ENCODE measurements around the gene FEM1B.

FEM1B gene

DNA sequence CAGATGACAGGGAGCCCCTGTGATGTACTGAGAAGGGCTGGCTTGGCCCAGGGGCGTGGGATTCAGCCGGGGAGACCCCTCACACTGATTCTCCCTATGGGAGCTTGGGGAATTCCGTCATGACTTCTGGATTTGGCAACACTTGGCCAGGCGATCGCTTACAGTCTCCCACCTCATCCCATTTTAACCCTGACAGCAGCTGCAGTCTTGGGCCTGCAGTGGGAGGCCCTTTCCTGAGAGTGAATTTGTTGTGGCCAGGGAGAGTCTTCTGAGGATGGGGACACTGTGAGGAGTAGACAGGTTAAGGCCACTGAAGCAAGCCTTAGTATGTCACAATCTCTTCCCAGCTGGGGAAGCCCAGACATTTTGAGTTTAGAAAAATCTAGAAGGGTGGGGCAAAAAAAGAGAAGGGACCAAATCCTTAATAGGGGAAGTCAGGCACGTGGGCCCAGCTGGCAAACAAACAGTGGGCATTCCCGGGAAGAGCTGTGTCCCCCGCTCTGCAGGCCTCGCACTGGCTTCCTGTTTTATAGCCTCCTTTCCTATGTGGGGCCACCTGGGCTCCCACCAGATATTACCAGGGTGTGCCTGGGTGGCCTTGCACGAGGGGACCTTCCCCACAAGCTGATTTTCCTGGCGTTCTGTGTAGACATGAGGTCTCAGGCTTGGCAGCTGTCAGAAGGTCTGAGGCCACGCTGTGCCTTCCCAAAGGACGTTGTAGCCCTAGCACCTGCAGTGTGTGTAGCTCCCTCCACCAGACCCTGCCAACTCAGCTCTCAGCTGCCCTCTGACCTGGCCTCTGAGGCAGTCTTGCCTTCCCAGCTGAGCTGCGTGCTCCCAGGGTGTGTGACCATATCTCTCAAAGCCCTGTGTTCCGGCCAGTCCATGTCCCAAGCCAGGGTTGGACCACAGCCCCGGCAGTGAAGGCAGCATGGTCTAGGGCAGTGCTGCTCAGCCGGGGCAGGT is 64.5 kb downstream of the FEM1B start:
- H3K4me3 ChIP-seq (ENCODE audit: low read depth, low read length): no peak overlapping the region

DNA sequence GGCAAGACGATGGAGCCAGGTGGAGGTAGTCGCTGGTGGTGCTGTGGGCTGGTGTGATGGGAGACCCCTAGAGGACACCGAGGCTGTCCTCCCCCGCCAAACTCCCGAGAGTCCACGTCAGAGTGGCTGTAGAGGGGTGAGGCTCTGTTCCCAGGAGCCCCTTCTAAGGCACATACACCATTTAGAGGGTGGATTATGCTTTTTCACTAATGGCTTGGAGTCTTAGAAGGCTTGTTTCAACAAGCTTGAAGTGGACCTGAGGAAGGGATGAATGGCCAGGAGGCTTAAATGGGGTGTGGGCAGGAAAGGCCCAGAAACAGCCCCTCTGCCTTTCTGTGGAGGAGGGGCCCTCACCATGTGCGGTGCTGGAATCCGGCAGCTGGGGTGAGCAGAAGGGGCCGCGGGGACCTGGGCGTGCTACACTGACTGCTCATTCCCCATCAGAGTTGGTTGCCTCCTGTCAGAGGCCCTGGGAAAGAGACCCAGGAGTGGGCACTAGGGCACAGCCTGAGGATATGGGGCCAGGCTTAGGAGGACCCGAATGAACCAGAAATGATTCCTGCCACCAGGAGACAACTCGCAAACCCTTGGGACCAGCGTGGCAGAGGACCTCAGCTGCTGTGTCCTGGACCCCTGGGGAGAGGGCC is 66.2 kb downstream of the FEM1B start:
- H3K4me3 ChIP-seq (ENCODE audit: low read depth, low read length): no peak overlapping the region

DNA sequence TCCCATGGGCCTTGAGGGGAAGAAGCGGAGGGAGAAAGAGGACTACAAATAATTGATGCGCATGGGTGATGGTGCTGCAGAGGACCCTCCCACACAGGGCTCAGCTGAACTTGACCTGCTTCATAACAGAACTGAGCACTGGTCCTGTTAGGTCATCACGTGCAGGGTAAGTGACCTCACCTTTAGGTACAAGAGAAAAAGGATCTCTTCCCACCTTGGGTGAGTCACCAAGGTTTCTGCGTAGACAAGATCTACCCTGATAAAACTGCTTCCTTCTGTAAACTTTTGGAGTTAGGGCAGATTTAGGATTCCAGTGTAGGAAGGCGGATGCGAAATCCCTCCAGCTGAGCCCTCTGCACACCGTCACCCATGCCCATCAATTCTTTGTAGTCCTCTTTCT is 67.1 kb downstream of the FEM1B start:
- H3K4me3 ChIP-seq (ENCODE audit: low read depth, low read length): no peak overlapping the region
